ENCODE measurements around the gene TCEANC2.

- TF ChIP-seq FOXM1 (IDR thresholded peaks at IDR 0.05; ENCODE audit: low read depth) (no peak), CTCF (IDR thresholded peaks at IDR 0.05) (no peak), YY1 (IDR thresholded peaks at IDR 0.05; ENCODE audit: low read depth) (no peak), POLR2AphosphoS5 (IDR thresholded peaks at IDR 0.05; ENCODE audit: low read depth, low read length) (no peak), GABPA (IDR thresholded peaks at IDR 0.05; ENCODE audit: low read depth) (no peak), RAD21 (IDR thresholded peaks at IDR 0.05; ENCODE audit: low read length) (no peak), EZH2phosphoT487 (IDR thresholded peaks at IDR 0.05; ENCODE audit: borderline replicate concordance, low read depth) (no peak)
- TF ChIP-seq, protein P1, sequence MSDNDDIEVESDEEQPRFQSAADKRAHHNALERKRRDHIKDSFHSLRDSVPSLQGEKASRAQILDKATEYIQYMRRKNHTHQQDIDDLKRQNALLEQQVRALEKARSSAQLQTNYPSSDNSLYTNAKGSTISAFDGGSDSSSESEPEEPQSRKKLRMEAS (IDR thresholded peaks at IDR 0.05; ENCODE audit: low read depth) = no peak
- TF ChIP-seq, protein P2, sequence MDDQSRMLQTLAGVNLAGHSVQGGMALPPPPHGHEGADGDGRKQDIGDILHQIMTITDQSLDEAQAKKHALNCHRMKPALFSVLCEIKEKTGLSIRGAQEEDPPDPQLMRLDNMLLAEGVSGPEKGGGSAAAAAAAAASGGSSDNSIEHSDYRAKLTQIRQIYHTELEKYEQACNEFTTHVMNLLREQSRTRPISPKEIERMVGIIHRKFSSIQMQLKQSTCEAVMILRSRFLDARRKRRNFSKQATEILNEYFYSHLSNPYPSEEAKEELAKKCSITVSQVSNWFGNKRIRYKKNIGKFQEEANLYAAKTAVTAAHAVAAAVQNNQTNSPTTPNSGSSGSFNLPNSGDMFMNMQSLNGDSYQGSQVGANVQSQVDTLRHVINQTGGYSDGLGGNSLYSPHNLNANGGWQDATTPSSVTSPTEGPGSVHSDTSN (IDR thresholded peaks at IDR 0.05) = no peak
- TF ChIP-seq, protein P3, sequence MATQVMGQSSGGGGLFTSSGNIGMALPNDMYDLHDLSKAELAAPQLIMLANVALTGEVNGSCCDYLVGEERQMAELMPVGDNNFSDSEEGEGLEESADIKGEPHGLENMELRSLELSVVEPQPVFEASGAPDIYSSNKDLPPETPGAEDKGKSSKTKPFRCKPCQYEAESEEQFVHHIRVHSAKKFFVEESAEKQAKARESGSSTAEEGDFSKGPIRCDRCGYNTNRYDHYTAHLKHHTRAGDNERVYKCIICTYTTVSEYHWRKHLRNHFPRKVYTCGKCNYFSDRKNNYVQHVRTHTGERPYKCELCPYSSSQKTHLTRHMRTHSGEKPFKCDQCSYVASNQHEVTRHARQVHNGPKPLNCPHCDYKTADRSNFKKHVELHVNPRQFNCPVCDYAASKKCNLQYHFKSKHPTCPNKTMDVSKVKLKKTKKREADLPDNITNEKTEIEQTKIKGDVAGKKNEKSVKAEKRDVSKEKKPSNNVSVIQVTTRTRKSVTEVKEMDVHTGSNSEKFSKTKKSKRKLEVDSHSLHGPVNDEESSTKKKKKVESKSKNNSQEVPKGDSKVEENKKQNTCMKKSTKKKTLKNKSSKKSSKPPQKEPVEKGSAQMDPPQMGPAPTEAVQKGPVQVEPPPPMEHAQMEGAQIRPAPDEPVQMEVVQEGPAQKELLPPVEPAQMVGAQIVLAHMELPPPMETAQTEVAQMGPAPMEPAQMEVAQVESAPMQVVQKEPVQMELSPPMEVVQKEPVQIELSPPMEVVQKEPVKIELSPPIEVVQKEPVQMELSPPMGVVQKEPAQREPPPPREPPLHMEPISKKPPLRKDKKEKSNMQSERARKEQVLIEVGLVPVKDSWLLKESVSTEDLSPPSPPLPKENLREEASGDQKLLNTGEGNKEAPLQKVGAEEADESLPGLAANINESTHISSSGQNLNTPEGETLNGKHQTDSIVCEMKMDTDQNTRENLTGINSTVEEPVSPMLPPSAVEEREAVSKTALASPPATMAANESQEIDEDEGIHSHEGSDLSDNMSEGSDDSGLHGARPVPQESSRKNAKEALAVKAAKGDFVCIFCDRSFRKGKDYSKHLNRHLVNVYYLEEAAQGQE (IDR thresholded peaks at IDR 0.05; ENCODE audit: low read depth, low read length) = no peak
These were observed 5.8 kb upstream of the TCEANC2 start for GRCh38 chr1:54047384-54048305.

Data from SK-N-SH (cell line).